ENCODE measurements around the gene TFF2.

TFF2 gene, protein sequence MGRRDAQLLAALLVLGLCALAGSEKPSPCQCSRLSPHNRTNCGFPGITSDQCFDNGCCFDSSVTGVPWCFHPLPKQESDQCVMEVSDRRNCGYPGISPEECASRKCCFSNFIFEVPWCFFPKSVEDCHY

DNA sequence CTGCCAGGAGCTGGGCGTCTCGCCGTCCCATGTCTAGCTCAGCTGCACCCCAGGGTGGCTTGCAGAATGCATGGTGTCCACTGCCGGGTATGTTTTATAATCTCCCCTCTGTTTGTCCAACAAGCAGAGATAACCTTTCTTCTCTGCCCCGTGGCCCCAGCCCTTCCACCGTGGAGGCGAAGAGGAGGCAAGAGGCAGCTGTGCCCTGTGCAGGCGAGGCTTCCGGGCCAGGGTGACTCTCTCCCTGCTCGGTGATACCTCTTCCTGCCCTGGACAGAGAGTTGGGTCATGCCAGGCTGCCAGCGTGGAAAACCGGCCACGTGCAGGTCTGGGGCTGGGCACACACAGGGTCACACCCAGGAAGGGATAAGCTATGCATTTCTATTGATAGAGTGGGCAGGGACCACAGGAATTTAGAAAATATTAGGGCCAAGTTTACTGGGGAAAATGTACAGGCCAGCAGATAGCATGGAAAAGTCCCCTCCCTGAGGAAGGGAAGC lies at the start of gene TFF2:
Gene TFF2, minus strand, starts transcription at position 68 of the 500 bp plus-strand sequence. Its CDS starts 37 bp downstream, at position 31.
- DNase-seq (ENCODE audit: extremely low read depth in 1 of 2, low read depth in 1 of 2): no peak

DNA sequence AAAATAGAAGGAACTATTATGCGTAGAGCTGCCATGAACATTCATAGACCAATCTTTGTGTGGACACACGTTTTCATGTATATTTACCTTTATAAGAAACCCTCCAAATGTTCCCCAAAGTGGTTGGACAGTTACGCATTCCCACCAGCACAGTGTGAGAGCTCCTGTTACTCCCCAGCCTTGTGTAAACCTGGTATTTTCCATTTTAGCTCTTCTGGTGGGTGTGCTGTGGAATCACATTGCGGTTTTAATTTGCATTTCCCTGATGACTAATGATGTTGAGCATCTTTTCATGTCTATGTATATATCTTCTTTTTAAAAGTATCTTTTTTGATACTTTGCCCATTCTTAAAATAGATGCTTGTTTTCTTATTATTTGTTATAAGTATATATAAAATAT lies 49.7 kb upstream of the TFF2 start:
- DNase-seq (ENCODE audit: extremely low read depth in 1 of 2, low read depth in 1 of 2): no peak

DNA sequence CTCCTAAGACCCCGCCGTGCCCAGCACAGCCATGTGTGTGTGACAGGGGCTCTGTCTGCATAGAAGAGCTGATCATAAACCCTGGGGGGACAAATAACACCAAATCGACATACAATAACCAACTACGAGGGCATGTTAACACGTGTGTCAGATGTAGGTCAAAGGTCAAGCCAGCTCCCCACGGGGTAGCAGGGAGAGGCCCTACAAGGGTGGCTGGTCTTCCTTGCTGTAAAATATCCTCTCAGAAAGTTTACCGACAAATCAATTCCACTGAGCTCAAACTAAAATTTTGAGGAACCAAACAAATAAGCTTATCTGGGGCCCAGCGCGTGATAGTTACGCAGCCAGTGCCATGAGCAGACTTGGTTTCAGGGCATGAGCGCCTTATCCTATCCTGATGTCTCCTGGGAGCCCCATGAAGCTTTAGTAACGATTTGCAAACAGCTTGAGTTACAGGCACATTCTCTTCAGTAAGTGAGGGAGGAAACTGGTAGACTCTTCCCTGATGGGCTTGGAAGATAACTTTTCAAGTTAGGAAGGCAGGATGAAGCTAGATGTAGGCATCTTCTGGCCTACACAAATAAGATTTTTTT lies 47.7 kb upstream of the TFF2 start:
- no peak for DNase-seq (ENCODE audit: extremely low read depth in 1 of 2, low read depth in 1 of 2)

DNA sequence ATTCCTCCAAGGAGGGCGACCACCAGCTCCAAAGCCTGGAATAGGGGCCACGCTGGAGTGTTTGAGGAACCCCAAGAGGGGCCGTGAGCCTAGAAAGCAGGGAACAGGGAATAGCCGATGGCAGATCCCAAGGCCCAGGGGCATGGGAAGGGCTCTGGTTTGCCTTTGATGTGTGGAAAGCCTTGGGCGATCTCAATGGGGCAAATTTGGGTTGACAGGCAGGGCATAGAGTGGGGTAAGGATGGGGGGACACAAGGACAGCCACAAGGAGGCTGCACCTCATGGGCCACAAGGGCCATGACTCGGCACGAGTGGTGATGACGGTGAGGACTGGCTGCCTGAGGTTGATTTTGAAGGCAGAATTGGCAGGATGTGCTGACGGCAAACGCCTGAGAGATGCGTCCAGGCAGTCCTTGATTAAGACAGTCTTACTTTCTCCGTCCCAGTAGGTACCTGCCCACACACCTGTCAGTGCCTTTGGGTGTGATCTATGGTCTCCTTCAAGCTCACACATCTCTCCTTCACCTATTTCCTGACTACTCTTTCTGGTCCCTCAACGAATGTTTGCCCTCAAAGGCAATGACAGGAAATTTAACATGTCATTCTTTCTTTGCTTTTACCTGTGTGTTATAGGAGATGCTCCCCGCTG lies 47.1 kb upstream of the TFF2 start:
- no peak for DNase-seq (ENCODE audit: extremely low read depth in 1 of 2, low read depth in 1 of 2)

DNA sequence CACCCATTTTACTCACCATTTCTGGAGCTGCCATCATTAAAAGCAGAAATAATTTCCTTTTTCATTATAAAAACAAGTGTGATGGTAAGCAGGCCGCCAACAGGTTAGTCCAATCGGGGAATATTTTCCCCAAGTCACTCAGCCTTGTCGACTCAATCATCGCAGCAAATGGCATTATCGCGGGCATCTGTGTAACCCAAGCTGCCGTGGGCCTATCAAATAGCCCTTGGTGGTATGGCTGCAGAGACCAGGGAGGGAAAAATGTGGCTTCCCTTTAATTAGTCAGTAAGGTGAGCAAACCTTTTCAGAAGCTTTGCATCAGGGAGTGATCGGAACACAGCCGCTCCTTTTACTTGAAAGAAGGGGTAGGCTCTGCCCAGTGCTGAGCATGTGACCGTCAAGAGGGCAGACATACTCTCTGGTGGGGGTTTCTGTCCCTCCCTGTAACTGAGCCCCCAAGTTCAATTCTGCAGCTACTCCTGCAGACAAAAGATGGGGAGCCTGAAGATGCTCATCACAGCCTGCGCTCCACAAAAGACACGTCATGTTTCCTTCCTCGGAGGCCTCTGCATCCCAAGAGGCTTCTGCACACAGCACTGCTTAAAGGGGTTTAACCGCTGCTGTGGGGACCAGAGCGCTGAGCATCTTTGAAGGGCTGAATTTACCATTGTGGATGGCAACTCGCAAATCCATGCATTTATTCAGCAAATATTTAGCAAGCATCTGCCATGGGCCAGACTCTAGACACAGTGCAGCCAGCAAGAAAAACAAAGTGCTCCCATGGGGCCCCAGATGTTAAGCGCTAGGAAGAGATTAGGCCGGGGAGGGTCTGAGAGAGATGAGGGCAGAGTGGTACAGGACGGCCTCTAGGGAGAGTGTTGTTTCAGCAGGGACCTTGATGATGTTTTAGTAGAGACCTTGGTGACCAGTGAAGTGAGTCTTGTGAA lies 46.3 kb upstream of the TFF2 start:
- DNase-seq (ENCODE audit: extremely low read depth in 1 of 2, low read depth in 1 of 2): no peak

DNA sequence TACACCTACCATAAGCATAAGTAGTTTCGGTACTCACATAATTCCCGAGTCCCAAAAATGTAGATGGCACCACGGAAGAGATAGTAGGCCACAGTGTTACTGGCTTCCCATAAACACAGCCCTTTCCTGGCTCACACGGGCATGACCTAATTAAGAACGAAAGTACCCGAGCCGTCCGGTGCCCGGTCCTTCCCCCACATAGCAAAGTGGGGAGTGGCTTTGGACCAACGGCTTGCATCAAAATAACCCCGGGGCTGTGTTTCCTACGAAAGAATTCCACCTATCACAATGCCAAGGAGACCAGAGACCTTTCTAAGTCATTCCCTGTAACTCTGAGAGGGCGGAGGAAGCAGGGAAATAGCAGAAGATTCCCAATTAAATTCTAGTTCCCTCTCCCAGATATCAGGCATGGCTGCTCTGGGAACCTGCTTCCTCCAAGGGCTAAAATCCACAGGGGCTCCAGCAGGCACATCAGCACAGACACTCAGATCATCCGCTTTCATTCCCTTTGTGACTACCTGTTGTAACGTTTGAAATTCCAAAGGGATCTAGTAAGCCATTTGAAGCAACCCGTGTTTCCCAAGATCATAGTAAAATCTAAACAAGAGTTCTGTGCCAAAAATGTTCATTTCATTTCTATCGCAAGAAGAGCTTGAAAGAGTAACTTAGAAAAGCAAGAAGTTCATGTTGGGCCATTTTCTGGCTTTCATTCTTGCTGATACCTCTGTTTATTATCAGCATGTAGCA lies 45.3 kb upstream of the TFF2 start, which contains the start of gene TMPRSS3:
Gene TMPRSS3, minus strand, starts transcription at position 148 of the 747 bp plus-strand sequence. CDS start 635 bp downstream, outside the sequence.
- no peak for DNase-seq (ENCODE audit: extremely low read depth in 1 of 2, low read depth in 1 of 2)

DNA sequence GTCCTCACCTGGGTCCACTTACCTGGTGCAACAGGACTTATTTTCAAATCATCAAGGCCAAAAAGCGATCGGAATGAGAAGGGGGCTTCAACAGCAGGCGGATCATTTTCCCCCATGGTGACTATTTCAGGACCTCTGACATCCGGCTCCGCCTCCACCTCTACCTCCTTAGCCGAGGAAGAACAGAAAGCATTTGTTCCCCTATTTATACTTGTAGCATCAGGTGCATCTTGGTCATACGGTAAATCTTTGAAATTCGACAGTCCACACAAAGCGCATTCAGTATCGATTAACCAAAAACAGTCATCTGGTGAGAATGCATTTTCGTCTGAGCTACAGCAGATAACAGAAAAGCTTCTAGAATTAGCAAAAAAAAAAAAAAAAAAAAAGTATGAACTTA lies 44.5 kb upstream of the TFF2 start:
- no peak for DNase-seq (ENCODE audit: extremely low read depth in 1 of 2, low read depth in 1 of 2)

DNA sequence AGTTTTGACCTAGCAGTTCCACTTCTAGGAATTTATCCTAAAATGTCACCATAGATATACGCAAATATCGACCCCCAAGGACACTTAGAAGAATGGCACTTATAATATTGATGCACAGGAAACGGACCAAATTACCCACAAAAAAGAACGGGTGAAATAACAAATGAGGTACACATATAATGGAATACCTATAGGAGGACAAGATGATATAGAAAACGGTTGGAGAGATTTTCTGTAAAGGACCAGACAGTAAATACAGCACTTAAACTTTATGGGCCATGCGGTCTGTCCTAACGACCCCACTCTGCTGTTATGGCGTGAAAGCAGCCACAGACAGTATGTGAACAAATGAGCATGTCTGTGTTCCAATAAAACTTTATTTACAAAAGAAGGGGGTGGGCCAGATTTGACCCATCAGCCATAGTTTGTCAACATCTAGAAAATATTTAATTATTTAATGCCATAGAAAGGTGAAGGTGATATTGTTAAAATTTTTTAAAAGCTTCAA lies 42.7 kb upstream of the TFF2 start:
- DNase-seq (ENCODE audit: extremely low read depth in 1 of 2, low read depth in 1 of 2): no peak

DNA sequence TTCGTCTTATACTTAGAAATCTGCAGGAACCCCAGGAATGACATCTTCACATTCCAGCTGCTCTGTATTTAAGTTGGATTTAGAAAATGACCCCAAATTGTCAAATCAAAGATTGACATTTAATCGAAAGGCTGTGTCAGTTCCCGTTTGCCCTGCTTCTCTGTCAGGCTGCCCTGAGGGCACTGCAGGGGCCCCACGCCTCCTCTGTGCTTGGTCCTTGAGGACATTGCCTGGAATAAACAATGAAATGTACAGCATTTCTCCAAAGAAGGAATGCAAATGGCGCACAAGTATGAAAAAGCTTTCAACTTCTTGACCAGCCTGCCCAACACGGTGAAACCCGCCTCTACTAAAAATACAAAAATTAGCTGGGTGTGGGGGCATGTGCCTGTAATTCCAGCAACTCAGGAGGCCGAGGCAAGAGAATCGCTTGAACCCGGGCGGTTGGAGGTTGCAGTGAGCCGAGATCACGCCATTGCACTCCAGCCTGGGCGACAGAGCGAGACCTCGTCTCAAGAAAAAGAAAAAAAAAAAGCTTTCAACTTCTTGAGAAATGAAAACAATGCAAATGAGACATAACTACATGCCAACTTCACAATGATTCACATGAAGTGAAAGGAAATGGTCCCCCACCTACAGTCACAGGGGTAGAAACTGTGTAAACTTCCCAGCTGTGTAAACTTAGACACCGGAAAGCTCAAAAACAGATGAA lies 42.1 kb upstream of the TFF2 start:
- DNase-seq (ENCODE audit: extremely low read depth in 1 of 2, low read depth in 1 of 2): no peak

DNA sequence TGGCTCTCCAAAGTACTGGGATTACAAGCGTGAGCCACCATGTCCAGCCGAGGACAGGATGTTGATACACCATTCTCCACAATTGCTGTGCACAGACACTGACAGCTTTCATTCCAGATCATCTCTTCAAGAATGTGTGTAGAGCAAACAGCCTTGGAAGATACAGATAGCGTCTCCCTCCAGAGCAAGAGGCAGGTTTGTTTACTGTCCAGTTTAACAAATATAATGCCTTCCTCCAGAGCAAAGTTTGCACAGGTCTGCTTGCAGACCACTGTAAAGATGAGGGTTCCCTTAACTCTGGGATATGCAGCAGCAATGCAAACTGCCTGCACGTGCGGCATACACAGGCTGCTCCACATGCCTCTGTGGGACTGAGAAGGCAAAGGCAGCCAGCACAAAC lies 40.5 kb upstream of the TFF2 start:
- no peak for DNase-seq (ENCODE audit: extremely low read depth in 1 of 2, low read depth in 1 of 2)

DNA sequence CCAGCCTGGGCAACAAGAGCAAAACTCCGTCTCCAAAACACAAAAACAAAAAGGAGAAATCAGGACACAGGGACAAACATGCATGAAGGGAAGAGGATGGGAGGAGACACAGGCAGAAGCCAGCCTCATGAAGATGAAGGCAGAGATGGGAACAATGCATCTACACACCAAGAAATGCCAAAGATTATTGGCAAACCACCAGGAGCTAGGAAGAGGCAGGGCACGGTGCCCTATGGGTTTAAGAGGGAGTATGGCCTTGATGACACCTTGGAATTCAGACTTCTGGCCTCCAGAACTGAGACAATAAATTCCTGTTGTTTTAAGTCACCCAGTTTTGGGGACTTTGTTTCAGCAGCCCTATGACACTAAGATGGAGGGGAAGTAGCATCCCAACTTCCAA lies 39.9 kb upstream of the TFF2 start:
- DNase-seq (ENCODE audit: extremely low read depth in 1 of 2, low read depth in 1 of 2): no peak

DNA sequence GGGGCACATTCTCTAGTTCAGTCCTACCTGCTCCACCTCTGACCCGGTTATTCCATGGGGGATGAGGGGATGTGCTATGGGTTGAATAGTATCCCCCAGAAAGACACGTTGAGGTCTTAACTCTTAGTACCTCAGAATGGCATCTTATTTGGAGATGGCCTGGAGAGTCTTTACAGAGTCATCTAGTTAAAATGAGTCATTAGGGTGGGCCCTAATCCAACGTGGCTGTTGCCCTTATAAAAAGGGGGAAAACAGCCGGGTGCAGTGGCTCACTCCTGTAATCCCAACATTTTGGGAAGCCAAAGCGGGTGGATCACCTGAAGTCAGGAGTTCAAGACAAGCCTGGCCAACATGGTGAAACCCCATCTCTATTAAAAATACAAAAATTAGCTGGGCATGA lies 39.4 kb upstream of the TFF2 start:
- DNase-seq (ENCODE audit: extremely low read depth in 1 of 2, low read depth in 1 of 2): no peak

DNA sequence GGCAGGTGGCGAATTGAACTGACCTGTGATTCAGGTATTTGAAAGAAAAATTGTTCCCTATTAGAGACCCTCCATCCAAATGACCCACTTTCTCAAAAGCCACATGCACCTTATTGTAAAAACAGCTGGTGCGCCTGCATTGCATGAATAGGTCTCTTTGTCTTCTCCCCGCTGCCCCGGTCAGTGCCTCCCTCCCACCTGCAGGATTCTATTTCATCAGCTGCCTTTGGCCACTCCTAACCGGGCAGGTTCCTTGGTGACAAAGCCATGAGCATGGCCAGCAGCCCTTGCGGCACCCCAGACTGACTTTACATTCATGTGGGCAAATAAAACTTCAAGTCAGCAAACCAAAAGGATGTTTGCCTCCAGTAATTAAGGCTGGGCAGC lies 38.6 kb upstream of the TFF2 start:
- DNase-seq (ENCODE audit: extremely low read depth in 1 of 2, low read depth in 1 of 2): no peak

DNA sequence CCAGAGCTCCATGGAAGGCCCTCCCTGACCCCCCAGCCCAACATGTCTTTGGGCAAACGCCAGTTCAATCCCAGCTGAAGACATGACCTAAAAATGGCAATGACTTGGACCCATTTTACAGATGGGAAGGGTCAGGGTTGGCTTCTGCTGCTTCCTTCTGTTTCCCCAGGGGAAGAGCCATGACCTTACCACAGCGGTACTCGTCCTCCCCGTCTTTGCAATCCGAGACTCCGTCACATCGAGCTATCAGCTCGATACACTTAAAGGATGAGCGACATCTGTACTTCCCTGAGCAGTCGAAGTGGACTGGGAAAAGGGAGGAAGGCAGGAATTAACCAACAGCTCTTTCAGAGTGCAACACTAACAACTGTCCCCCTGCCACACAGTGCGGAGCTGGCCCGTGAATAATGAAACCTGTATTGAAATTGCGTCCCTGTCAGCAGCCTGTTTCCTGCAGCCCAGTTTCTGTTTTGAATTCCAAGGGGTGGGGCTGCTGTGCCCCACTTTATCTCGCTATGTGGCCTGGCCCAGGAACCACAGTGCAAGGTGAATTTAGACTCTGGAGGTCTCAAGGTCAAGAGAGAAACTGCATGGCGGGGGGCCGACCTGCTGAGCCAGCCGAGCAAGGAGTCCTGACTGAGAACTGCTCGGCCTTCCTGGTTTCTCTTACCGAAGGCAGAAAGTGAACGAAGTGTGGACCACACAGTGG lies 38.1 kb upstream of the TFF2 start:
- DNase-seq (ENCODE audit: extremely low read depth in 1 of 2, low read depth in 1 of 2): no peak

DNA sequence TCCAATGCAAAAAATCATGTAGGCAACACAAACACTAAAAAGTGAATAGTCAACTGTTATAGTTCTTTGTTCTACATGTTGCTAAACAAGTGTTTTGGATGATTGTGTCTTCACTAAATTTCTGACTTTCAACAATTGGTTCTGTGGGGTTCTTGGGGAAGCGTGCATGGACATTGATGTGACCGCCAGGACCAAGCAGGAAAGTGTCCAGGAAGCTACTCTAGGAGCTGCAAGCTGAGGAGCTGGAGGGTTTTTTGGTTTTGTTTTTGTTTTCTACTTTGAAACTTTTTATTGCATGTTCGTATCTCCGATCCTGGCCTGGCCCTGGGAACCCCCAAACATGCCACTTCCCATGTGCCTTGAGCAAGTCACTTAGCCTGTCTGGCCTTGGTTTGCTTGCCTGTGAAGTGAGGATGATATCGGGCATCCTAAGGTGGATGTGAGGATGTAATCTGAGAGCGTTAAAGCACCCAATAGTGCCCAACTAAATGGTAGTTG lies 37.1 kb upstream of the TFF2 start:
- DNase-seq (ENCODE audit: extremely low read depth in 1 of 2, low read depth in 1 of 2): no peak

DNA sequence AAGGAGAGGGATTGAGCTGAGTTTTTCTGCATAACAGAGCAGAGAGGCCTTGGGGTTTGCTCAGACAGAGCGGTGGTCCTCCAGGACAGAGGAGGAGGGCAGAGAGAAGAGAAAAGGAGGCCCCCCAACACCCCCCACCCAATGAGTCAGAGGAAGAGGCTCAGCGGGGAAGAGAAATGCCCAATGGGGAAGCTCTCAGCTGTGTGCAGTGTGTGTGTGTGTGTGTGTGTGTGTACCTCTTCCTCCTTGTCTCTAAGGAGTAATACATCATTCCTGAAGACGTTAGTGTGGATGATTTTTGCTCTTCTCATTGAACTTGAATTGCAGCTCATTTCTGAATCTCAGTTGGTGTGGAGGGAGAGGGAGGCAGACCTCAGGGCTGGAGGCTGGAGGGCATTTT lies 36.4 kb upstream of the TFF2 start:
- DNase-seq (ENCODE audit: extremely low read depth in 1 of 2, low read depth in 1 of 2): no peak

DNA sequence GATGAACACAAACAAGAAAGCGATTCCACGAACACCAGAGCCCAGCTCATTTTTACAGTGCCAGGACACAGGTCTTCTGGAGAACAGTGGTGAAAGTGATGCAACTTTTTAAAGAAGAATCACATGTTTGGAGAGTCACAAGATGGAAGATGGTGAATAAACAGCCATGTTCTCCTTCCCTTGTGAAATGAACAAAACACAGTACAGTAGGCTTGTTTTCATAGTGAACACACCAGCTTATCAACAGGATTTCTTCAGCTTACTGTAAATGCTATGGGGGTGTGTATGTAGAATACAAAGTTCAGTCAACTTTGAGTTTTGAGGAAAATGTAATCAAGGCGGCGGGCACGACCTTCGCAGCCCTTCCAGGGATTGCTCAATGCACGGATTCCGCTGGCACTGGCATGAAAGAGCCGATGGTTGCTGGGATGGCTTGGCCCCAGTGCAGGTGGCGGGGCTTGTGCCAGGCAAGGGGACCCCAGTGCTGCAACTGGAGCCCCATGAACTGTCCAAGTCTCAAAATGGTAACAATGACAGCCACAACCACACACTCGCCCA lies 35.3 kb upstream of the TFF2 start:
- DNase-seq (ENCODE audit: extremely low read depth in 1 of 2, low read depth in 1 of 2): no peak

DNA sequence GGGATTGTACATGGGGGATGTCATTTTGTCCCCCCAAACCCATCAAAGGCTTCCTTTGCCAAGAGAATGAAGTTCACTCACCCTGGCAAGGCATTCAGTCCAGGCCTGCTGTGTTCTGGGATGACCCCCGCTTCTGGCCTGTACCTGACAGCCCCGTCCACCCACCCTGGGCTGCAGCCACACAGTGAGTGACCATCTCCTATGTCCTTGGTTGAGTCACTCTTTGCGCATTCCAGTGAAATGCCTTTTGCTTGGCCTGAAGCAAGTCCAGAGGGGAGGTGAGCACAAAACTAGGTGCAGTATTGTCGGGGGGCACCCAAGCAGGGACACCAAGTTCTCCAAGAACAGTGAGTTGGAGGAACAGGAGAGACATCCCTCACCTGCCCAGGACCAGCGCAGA lies 34.8 kb upstream of the TFF2 start:
- no peak for DNase-seq (ENCODE audit: extremely low read depth in 1 of 2, low read depth in 1 of 2)

DNA sequence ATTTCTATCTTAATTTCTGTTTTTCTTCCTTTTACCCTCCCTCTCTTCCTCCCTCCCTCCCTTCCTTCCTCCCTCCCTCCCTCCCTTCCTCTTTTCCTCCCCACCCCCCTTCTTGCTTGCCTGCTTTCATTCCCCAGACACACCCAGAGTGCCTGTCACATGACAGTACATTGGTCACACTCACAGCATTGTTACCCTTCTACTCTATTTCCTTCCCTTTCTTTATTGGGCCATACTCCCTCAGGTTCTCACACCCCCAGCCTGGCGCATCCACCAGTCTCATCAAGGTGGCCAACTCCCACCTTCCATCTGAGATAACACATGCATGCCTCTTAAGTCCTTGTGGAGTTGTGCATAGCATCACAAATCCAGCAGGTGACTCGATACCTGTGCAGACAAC lies 34.2 kb upstream of the TFF2 start:
- DNase-seq (ENCODE audit: extremely low read depth in 1 of 2, low read depth in 1 of 2): no peak
